ENCODE data around the gene NR2C2.

GRCh38 chr3:15038306-15038705 is 90.9 kb downstream of the NR2C2 start:
- TF ChIP-seq CTCF (IDR thresholded peaks at IDR 0.05; ENCODE audit: low read depth, low read length): no peak
- no peak for TF ChIP-seq POLR2A (IDR thresholded peaks at IDR 0.05; ENCODE audit: extremely low read depth, insufficient read length)
- TF ChIP-seq MYC (IDR thresholded peaks at IDR 0.05; ENCODE audit: low read depth, low read length): no peak

Data from NB4 (cell line).